Endodermal cell (in vitro differentiated cells): ENCODE results near the gene ZNF17. TPM values are rescaled to one million over a fixed set of nuclear protein-coding genes. Genes with fewer than 3 reads are reported as not detected.

Source experiments
- DNase-seq: peaks from one replicate; pipeline ENCODE4 v3.0.0-alpha.2; 2017
- H3K27ac ChIP-seq: 2 replicates; pipeline ENCODE4 v1.5.1; 2013; ENCODE audit warnings: mild to moderate bottlenecking, low read depth, low read length, moderate library complexity
- H3K27me3 ChIP-seq: 2 replicates; pipeline ENCODE4 v1.6.1; 2013; ENCODE audit warnings: mild to moderate bottlenecking, low read length, moderate library complexity; ENCODE audit not compliant: insufficient read depth, control insufficient read depth, poor library complexity, severe bottlenecking
- H3K36me3 ChIP-seq: 2 replicates; pipeline ENCODE4 v1.7.0; 2013; ENCODE audit warnings: mild to moderate bottlenecking, low read length, moderate library complexity; ENCODE audit not compliant: control insufficient read depth, insufficient read depth
- H3K4me1 ChIP-seq: one replicate; pipeline ENCODE4 v1.7.0; 2013; ENCODE audit warnings: low read length; ENCODE audit not compliant: control insufficient read depth, insufficient read depth
- H3K4me3 ChIP-seq: 2 replicates; pipeline ENCODE4 v1.5.1; 2013; ENCODE audit warnings: mild to moderate bottlenecking, low read length, moderate library complexity
- H3K9ac ChIP-seq: 2 replicates; pipeline ENCODE4 v1.6.1; 2013; ENCODE audit warnings: mild to moderate bottlenecking, low read length, moderate library complexity; ENCODE audit not compliant: poor library complexity, severe bottlenecking; ENCODE audit errors: extremely low read depth
- H3K9me3 ChIP-seq: 2 replicates; pipeline ENCODE4 v1.6.1; 2013; ENCODE audit warnings: mild to moderate bottlenecking, low read length, moderate library complexity; ENCODE audit not compliant: control insufficient read depth
- H3K27ac Mint-ChIP-seq: 2 replicates; pipeline ENCODE4 v1.8.0; 2020; ENCODE audit warnings: mixed read lengths
- H3K27me3 Mint-ChIP-seq: 2 replicates; pipeline ENCODE4 v1.8.0; 2021; ENCODE audit warnings: mild to moderate bottlenecking, mixed read lengths; ENCODE audit not compliant: insufficient read depth
- H3K36me3 Mint-ChIP-seq: 2 replicates; pipeline ENCODE4 v1.8.0; 2020; ENCODE audit warnings: low read depth, mixed read lengths
- H3K4me1 Mint-ChIP-seq: 2 replicates; pipeline ENCODE4 v1.8.0; 2020; ENCODE audit warnings: mixed read lengths
- H3K4me3 Mint-ChIP-seq: 2 replicates; pipeline ENCODE4 v1.8.0; 2020; ENCODE audit warnings: mild to moderate bottlenecking, moderate library complexity, mixed read lengths
- H3K9me3 Mint-ChIP-seq: 2 replicates; pipeline ENCODE4 v1.8.0; 2020; ENCODE audit warnings: mild to moderate bottlenecking, mixed read lengths
- WGBS, 2 experiments: methylation state at CpG; one replicate each; pipeline versions ENCODE4 v1.1.5 to v1.1.7; 2013; ENCODE audit warnings: missing lambda C conversion rate in 2 of 2, mixed read lengths in 1 of 2; ENCODE audit not compliant: insufficient coverage in 1 of 2, insufficient read length in 1 of 2; 5-methylcytosine and 5-hydroxymethylcytosine counted together
- total RNA-seq, 2 donors: library from RNA; stranded (reverse); fragmentation: NEBNext Ultra II Directional in 1 of 2; extraction: Animal tissue kit (Norgen Biotek cat#: 25700) in 1 of 2; gene quantifications; 2 replicates in 1 of 2; 3 replicates in 1 of 2; pipeline ENCODE4 v1.2.1, GENCODE V29; 2021
- TF ChIP-seq, protein P1 (sequence below): fragments of 200-600 bp; sonication (generic); conservative IDR thresholded peaks from 2 replicates; pipeline ENCODE4 v1.5.0; 2021; ENCODE audit warnings: antibody characterized with exemption, mild to moderate bottlenecking

Gene ZNF17
- total RNA-seq, 2 donors from 2014 or later = 7.6 to 9.2 TPM

- no peak overlapping the region for H3K27ac Mint-ChIP-seq
- no peaks in the 10 kb centered on the region for H3K27me3 Mint-ChIP-seq
- no peaks in the 10 kb centered on the region for H3K27me3 ChIP-seq
- H3K4me1 ChIP-seq = peaks cover 5% of the 10 kb centered on the region
- H3K9me3 Mint-ChIP-seq = peaks cover 36% of the 10 kb centered on the region
- peaks cover 76% of the 10 kb centered on the region for H3K36me3 Mint-ChIP-seq
- 78 to 100% methylated on average over 4 to 5 of the region's 5 CpGs for WGBS, 2 experiments
- H3K4me3 Mint-ChIP-seq = no peak overlapping the region
- peaks cover 35% of the 10 kb centered on the region for H3K9me3 ChIP-seq
- peak overlapping the region; percentile 64 for H3K4me3 ChIP-seq
- no peak overlapping the region for H3K9ac ChIP-seq
- DNase-seq = no peak
- peaks cover 49% of the 10 kb centered on the region for H3K36me3 ChIP-seq
- peaks cover 20% of the 10 kb centered on the region for H3K4me1 Mint-ChIP-seq
- H3K27ac ChIP-seq = no peak overlapping the region
- TF ChIP-seq, protein P1, sequence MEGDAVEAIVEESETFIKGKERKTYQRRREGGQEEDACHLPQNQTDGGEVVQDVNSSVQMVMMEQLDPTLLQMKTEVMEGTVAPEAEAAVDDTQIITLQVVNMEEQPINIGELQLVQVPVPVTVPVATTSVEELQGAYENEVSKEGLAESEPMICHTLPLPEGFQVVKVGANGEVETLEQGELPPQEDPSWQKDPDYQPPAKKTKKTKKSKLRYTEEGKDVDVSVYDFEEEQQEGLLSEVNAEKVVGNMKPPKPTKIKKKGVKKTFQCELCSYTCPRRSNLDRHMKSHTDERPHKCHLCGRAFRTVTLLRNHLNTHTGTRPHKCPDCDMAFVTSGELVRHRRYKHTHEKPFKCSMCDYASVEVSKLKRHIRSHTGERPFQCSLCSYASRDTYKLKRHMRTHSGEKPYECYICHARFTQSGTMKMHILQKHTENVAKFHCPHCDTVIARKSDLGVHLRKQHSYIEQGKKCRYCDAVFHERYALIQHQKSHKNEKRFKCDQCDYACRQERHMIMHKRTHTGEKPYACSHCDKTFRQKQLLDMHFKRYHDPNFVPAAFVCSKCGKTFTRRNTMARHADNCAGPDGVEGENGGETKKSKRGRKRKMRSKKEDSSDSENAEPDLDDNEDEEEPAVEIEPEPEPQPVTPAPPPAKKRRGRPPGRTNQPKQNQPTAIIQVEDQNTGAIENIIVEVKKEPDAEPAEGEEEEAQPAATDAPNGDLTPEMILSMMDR = no peak
Measured at GRCh38 chr19:57443121-57443696, 32.2 kb downstream of the ZNF17 start.

DNA sequence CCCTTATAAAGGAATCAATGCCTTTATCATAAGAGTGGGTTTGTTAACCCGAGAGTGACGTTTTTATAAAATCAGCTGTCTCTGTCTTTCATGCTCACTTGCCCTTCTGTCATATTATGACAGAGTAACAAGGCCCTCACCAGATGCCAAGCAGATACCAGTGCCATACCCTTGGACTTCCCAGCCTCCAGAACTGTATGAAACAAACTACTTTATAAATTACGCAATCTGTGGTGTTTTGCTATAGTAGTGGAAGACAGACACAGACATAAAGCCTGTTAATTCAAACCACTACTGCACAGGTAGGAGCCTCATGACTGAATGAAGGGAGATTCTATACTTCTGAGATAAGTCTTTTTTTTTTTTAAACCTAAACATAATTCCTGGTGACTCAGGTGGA is 41.3 kb downstream of the ZNF17 start:
- TF ChIP-seq, protein P1 = no peak
- Histone ChIP-seq H3K4me1 (no peaks in the 10 kb centered on the region), H3K4me3 (no peak overlapping the region), H3K27me3 (no peaks in the 10 kb centered on the region), H3K27ac (no peak overlapping the region), H3K9ac (no peak overlapping the region), H3K36me3 (peaks cover 7% of the 10 kb centered on the region), H3K9me3 (peaks cover 12% of the 10 kb centered on the region)
- Mint-ChIP-seq H3K36me3 (peaks cover 19% of the 10 kb centered on the region), H3K27me3 (no peaks in the 10 kb centered on the region), H3K9me3 (peaks cover 15% of the 10 kb centered on the region), H3K4me3 (no peak overlapping the region), H3K27ac (no peak overlapping the region), H3K4me1 (no peaks in the 10 kb centered on the region)
- 90 to 100% methylated on average over 2 to 3 of the region's 3 CpGs for WGBS, 2 experiments
- DNase-seq = no peak

DNA sequence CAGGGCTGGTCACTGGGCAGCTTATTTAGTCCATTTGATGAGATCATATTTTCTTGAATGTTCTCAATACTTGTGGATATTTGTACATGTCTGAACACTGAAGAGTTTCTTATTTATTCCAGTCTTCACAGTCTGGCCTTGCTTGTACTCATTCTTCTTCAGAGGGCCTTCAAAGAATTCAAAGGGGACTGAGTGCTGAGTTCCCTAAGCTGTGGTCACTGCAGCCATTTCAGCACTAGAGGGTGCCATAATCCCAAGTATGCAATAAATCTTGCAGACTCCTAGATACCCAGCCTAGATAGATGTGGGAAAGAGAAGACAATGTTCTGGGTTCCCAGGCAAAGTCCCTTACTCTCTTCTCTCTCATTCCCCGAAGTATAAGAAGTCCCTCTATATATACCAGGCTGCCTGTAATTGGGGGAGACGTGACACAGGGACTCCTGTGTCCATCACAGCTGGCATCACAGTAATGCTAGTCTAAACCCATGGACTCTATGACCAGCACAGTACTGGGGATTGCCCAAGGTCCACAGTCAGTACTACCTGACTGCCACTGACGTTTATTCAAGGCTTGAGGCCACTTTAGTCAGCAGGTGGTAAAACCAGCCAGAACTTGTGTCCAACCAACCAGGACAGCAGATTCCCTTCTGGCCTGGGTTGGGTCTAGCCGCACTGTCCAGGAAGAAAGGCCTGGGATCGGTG is 54.9 kb downstream of the ZNF17 start:
- H3K27ac ChIP-seq = no peak overlapping the region
- TF ChIP-seq, protein P1 = peak; percentile 74
- no peaks in the 10 kb centered on the region for H3K4me1 ChIP-seq
- 68% methylated on average over 5 of the region's 5 CpGs for WGBS, 2 experiments
- Mint-ChIP-seq H3K4me1 (no peaks in the 10 kb centered on the region), H3K4me3 (no peak overlapping the region), H3K9me3 (peaks cover 79% of the 10 kb centered on the region), H3K27ac (no peak overlapping the region), H3K36me3 (peaks cover 42% of the 10 kb centered on the region), H3K27me3 (no peaks in the 10 kb centered on the region)
- peak; percentile 75 for DNase-seq
- peaks cover 58% of the 10 kb centered on the region for H3K9me3 ChIP-seq
- peaks cover 30% of the 10 kb centered on the region for H3K36me3 ChIP-seq
- no peak overlapping the region for H3K4me3 ChIP-seq
- H3K27me3 ChIP-seq = no peaks in the 10 kb centered on the region
- H3K9ac ChIP-seq = no peak overlapping the region
